Cardiac fibroblast (primary cell): ENCODE results near the gene UMAD1.

Experiments used
- DNase-seq, 2 donors: peaks; one replicate each; pipeline versions ENCODE4 v3.0.0 to v3.0.0-alpha.2; 2010; ENCODE audit warnings: low read depth in 2 of 2
- H3K4me3 ChIP-seq, 2 donors: replicated peaks in 1 of 2; 1 replicate in 1 of 2; 2 replicates in 1 of 2; pipeline ENCODE4 v1.5.1; 2011; ENCODE audit warnings: low read depth in 2 of 2, low read length in 2 of 2, mild to moderate bottlenecking in 2 of 2, moderate library complexity in 1 of 2
- CTCF ChIP-seq: IDR thresholded peaks from one replicate; pipeline ENCODE4 v1.5.1; 2011; ENCODE audit warnings: low read depth, mild to moderate bottlenecking, low read length, inconsistent platforms

Gene UMAD1

GRCh38 chr7:7790041-7790741 is 149.6 kb downstream of the UMAD1 start:
- TF ChIP-seq CTCF = no peak
- H3K4me3 ChIP-seq = no peak overlapping the region

GRCh38 chr7:7791523-7791922 is 151.0 kb downstream of the UMAD1 start:
- no peak overlapping the region for H3K4me3 ChIP-seq
- DNase-seq = no peak
- TF ChIP-seq CTCF = no peak

More at GRCh38 chr7:7790041-7790741, 149.6 kb downstream of the UMAD1 start:
- peak in 1 of 2 donors; percentile 16 for DNase-seq

GRCh38 chr7:7792056-7792455 is 151.5 kb downstream of the UMAD1 start:
- TF ChIP-seq CTCF = no peak
- no peak overlapping the region for H3K4me3 ChIP-seq
- DNase-seq = no peak

- DNase-seq = no peak
- H3K4me3 ChIP-seq = no peak overlapping the region
- TF ChIP-seq CTCF = no peak
These were observed 152.7 kb downstream of the UMAD1 start for GRCh38 chr7:7793249-7793648.

- no peak for DNase-seq
- H3K4me3 ChIP-seq = no peak overlapping the region
- TF ChIP-seq CTCF = no peak
These were observed 153.4 kb downstream of the UMAD1 start for GRCh38 chr7:7793921-7794320.

GRCh38 chr7:7795203-7795602 is 154.7 kb downstream of the UMAD1 start:
- TF ChIP-seq CTCF = no peak
- DNase-seq = peak in 1 of 2 donors; percentile 11
- no peak overlapping the region for H3K4me3 ChIP-seq
